Suprapubic skin (tissue), 3 donors: Measurements from ENCODE around the gene CCDC88C.

Experiments used
- CTCF ChIP-seq, 2 donors: fragments of 200-600 bp in 1 of 2; fragments of 450-650 bp in 1 of 2; sonication (generic) in 1 of 2; IDR thresholded peaks; one replicate each; pipeline ENCODE4 v1.5.1; 2016 to 2019; ENCODE audit warnings: antibody characterized with exemption in 2 of 2, mild to moderate bottlenecking in 1 of 2, moderate library complexity in 1 of 2
- EP300 ChIP-seq: sonication (generic); formaldehyde crosslinking; IDR thresholded peaks from one replicate; pipeline ENCODE4 v1.6.1; 2017; ENCODE audit warnings: antibody characterized with exemption

GRCh38 chr14:91372671-91373495 lies 44.7 kb downstream of the CCDC88C start:
- TF ChIP-seq CTCF (IDR thresholded peaks at IDR 0.05) = no peak
- TF ChIP-seq EP300 = no peak
